Measurements from ENCODE around the gene AATF.

DNA sequence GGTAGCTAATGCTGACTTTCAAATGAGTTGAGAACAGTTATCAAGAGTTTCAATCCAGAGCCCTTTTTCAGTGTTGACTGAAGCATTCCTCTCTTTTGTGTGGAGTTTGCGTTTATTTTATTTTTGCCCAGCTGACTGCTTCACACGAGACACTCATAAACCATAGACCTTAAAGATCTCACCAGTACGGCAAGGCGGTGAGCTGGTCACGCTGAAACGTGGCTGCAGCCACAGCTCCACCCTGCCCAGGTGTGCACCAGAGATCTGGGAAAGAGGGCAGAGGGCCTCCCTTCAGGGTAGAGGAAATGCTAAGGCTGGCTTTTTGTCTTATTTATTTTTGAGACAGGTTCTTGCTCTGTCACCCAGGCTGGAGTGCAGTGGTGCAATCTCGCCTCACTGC lies 112.2 kb downstream of the AATF start:
- TF ChIP-seq CTCF (IDR thresholded peaks at IDR 0.05; ENCODE audit: insufficient read depth, low read length) (no peak), REST (IDR thresholded peaks at IDR 0.05; ENCODE audit: insufficient replicate concordance, low read depth) (no peak), GABPA (IDR thresholded peaks at IDR 0.05; ENCODE audit: low read depth) (no peak), POLR2AphosphoS5 (IDR thresholded peaks at IDR 0.05; ENCODE audit: low read depth) (no peak), SPI1 (IDR thresholded peaks at IDR 0.05; ENCODE audit: borderline replicate concordance, low read depth) (no peak)

Data from HL-60 (cell line).